Neural progenitor cell (in vitro differentiated cells): ENCODE data around the gene PGAM5. TPM values are rescaled to one million over a fixed set of nuclear protein-coding genes. Genes with fewer than 3 reads are reported as not detected.

ENCODE experiments used
- DNase-seq: peaks from one replicate; pipeline ENCODE4 v3.0.0-alpha.2; 2016; ENCODE audit warnings: low spot score
- H2AFZ ChIP-seq: fragments of 200-600 bp; sonication (generic); replicated peaks from 2 replicates; pipeline ENCODE4 v1.6.1; 2016; ENCODE audit warnings: antibody characterized with exemption
- H3F3A ChIP-seq: fragments of 200-600 bp; sonication (generic); 2 replicates; pipeline ENCODE4 v1.6.1; 2016; ENCODE audit warnings: antibody characterized with exemption, low read depth
- H3K27ac ChIP-seq: fragments of 200-600 bp; sonication (generic); 2 replicates; pipeline ENCODE4 v1.5.1; 2016; ENCODE audit warnings: mild to moderate bottlenecking
- H3K27me3 ChIP-seq: fragments of 200-600 bp; sonication (generic); 2 replicates; pipeline ENCODE4 v1.6.1; 2016; ENCODE audit warnings: mild to moderate bottlenecking, moderate library complexity
- H3K36me3 ChIP-seq: fragments of 200-600 bp; sonication (generic); 2 replicates; pipeline ENCODE4 v1.5.1; 2016
- H3K4me1 ChIP-seq: fragments of 200-600 bp; sonication (generic); 2 replicates; pipeline ENCODE4 v1.6.1; 2016; ENCODE audit warnings: mixed run types
- H3K4me2 ChIP-seq: fragments of 200-600 bp; sonication (generic); 2 replicates; pipeline ENCODE4 v1.6.1; 2016
- H3K4me3 ChIP-seq: fragments of 200-600 bp; sonication (generic); 2 replicates; pipeline ENCODE4 v1.5.1; 2016
- H3K79me2 ChIP-seq: fragments of 200-600 bp; sonication (generic); 2 replicates; pipeline ENCODE4 v1.6.1; 2016; ENCODE audit warnings: low read depth
- H3K9ac ChIP-seq: fragments of 200-600 bp; sonication (generic); 2 replicates; pipeline ENCODE4 v1.6.1; 2016
- H3K9me3 ChIP-seq: fragments of 200-600 bp; sonication (generic); 2 replicates; pipeline ENCODE4 v1.5.1; 2016; ENCODE audit warnings: low read depth
- H4K20me1 ChIP-seq: fragments of 200-600 bp; sonication (generic); 2 replicates; pipeline ENCODE4 v1.6.1; 2016; ENCODE audit warnings: low read depth
- H3K27ac Mint-ChIP-seq: 3 replicates; pipeline ENCODE4 v1.8.0; 2021; ENCODE audit warnings: mixed read lengths
- H3K27me3 Mint-ChIP-seq: 2 replicates; pipeline ENCODE4 v1.8.0; 2022; ENCODE audit warnings: low read depth, mild to moderate bottlenecking, inconsistent platforms, moderate library complexity, mixed read lengths; ENCODE audit not compliant: insufficient read depth
- H3K36me3 Mint-ChIP-seq: 3 replicates; pipeline ENCODE4 v1.8.0; 2021; ENCODE audit warnings: mixed read lengths
- H3K4me1 Mint-ChIP-seq: 3 replicates; pipeline ENCODE4 v1.8.0; 2021; ENCODE audit warnings: mixed read lengths
- H3K4me3 Mint-ChIP-seq: 3 replicates; pipeline ENCODE4 v1.8.0; 2021; ENCODE audit warnings: mild to moderate bottlenecking, moderate library complexity, mixed read lengths
- H3K9me3 Mint-ChIP-seq: 3 replicates; pipeline ENCODE4 v1.8.0; 2020; ENCODE audit warnings: mixed read lengths
- EZH2 ChIP-seq: fragments of 200-600 bp; sonication (generic); IDR thresholded peaks from 2 replicates; pipeline ENCODE4 v1.6.1; 2017; ENCODE audit warnings: antibody characterized with exemption, mild to moderate bottlenecking, moderate library complexity
- EZH2phosphoT487 ChIP-seq: fragments of 200-600 bp; sonication (generic); IDR thresholded peaks from 2 replicates; pipeline ENCODE4 v1.6.1; 2017; ENCODE audit warnings: antibody characterized with exemption
- total RNA-seq: library from RNA; depleted of rRNA; stranded (reverse); fragments of >200 nt; gene quantifications from 2 replicates; pipeline ENCODE4 v1.2.3, GENCODE V29; 2015; ENCODE audit warnings: low replicate concordance
- TF ChIP-seq, protein P1 (sequence below): fragments of 200-600 bp; sonication (generic); IDR thresholded peaks from 2 replicates; pipeline ENCODE4 v1.5.1; 2017; ENCODE audit warnings: antibody characterized with exemption, mild to moderate bottlenecking

PGAM5 gene
- total RNA-seq, 1 donor from 2014 or later: 41.3 TPM

- Mint-ChIP-seq H3K4me1 (no peaks in the 10 kb centered on the region), H3K36me3 (peaks cover 23% of the 10 kb centered on the region), H3K27me3 (peaks cover 7% of the 10 kb centered on the region), H3K9me3 (no peaks in the 10 kb centered on the region), H3K4me3 (no peak overlapping the region), H3K27ac (no peak overlapping the region)
- no peak overlapping the region for H3K27ac ChIP-seq
- no peak overlapping the region for H3K9ac ChIP-seq
- DNase-seq: no peak
- no peaks in the 10 kb centered on the region for H3K9me3 ChIP-seq
- no peaks in the 10 kb centered on the region for H3K36me3 ChIP-seq
- H3K4me3 ChIP-seq: no peak overlapping the region
- H3K4me2 ChIP-seq: no peak overlapping the region
- peaks cover 2% of the 10 kb centered on the region for H3K79me2 ChIP-seq
- peaks cover under 1% of the 10 kb centered on the region for H4K20me1 ChIP-seq
- no peaks in the 10 kb centered on the region for H3K27me3 ChIP-seq
- H2AFZ ChIP-seq: no peak overlapping the region
- no peaks in the 10 kb centered on the region for H3F3A ChIP-seq
- no peaks in the 10 kb centered on the region for H3K4me1 ChIP-seq
- TF ChIP-seq EZH2phosphoT487 (no peak), EZH2 (no peak)
- TF ChIP-seq, protein P1, sequence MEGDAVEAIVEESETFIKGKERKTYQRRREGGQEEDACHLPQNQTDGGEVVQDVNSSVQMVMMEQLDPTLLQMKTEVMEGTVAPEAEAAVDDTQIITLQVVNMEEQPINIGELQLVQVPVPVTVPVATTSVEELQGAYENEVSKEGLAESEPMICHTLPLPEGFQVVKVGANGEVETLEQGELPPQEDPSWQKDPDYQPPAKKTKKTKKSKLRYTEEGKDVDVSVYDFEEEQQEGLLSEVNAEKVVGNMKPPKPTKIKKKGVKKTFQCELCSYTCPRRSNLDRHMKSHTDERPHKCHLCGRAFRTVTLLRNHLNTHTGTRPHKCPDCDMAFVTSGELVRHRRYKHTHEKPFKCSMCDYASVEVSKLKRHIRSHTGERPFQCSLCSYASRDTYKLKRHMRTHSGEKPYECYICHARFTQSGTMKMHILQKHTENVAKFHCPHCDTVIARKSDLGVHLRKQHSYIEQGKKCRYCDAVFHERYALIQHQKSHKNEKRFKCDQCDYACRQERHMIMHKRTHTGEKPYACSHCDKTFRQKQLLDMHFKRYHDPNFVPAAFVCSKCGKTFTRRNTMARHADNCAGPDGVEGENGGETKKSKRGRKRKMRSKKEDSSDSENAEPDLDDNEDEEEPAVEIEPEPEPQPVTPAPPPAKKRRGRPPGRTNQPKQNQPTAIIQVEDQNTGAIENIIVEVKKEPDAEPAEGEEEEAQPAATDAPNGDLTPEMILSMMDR: no peak
Measured at GRCh38 chr12:132719141-132719953, 8.7 kb downstream of the PGAM5 start.

- no peaks in the 10 kb centered on the region for H3F3A ChIP-seq
- no peak overlapping the region for H3K4me2 ChIP-seq
- H3K27me3 ChIP-seq: no peaks in the 10 kb centered on the region
- H3K4me1 Mint-ChIP-seq: no peaks in the 10 kb centered on the region
- H3K4me3 ChIP-seq: no peak overlapping the region
- no peaks in the 10 kb centered on the region for H3K9me3 ChIP-seq
- H3K79me2 ChIP-seq: no peaks in the 10 kb centered on the region
- H3K9ac ChIP-seq: no peak overlapping the region
- H3K36me3 Mint-ChIP-seq: peaks cover 20% of the 10 kb centered on the region
- no peak overlapping the region for H3K4me3 Mint-ChIP-seq
- TF ChIP-seq EZH2 (no peak), EZH2phosphoT487 (no peak)
- TF ChIP-seq, protein P1: no peak
- H3K4me1 ChIP-seq: no peaks in the 10 kb centered on the region
- no peak overlapping the region for H3K27ac Mint-ChIP-seq
- H4K20me1 ChIP-seq: no peaks in the 10 kb centered on the region
- peaks cover 7% of the 10 kb centered on the region for H3K27me3 Mint-ChIP-seq
- H3K27ac ChIP-seq: no peak overlapping the region
- DNase-seq: no peak
- no peaks in the 10 kb centered on the region for H3K36me3 ChIP-seq
- H3K9me3 Mint-ChIP-seq: no peaks in the 10 kb centered on the region
- no peak overlapping the region for H2AFZ ChIP-seq
Measured at GRCh38 chr12:132719954-132720324, 9.3 kb downstream of the PGAM5 start.

DNA sequence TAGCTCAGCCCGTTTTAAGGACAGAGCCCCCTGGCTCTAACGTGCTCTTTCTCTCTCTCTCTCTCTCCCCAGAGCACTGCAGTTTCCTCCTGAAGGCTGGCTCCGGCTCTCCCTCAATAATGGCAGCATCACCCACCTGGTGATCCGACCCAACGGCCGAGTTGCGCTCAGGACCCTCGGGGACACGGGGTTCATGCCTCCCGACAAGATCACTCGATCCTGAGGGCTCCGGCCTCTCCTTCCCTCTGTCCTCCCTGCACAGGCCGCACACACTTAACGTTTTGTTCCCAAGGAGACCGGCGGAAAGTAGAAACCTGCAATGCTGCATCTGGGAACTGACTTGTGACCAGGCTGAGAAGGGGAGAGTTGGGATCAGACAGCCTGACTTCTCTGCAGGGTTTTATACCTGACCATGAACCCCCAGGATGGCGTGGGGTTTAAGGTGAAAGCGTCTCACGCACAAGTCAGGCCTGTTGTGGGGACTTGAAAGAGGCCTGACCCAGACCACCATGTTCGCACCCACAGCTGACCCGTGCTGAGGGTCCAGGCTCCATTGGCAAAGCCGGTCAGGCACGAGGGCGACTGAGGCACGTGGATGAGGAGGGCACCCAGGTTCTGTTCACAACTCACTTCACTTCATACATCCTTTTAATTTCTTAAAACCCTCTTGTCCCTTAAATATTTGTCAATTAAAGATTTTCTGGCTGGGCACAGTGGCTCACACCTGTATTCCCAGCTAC lies 10.1 kb downstream of the PGAM5 start:
- no peak overlapping the region for H3K9ac ChIP-seq
- no peak for TF ChIP-seq EZH2phosphoT487
- TF ChIP-seq, protein P1: no peak
- TF ChIP-seq EZH2: no peak
- peaks cover 7% of the 10 kb centered on the region for H3K27me3 Mint-ChIP-seq
- H3K4me2 ChIP-seq: no peak overlapping the region
- no peaks in the 10 kb centered on the region for H3K79me2 ChIP-seq
- H4K20me1 ChIP-seq: no peaks in the 10 kb centered on the region
- no peaks in the 10 kb centered on the region for H3K36me3 ChIP-seq
- no peaks in the 10 kb centered on the region for H3K4me1 Mint-ChIP-seq
- no peaks in the 10 kb centered on the region for H3K27me3 ChIP-seq
- H3K4me3 Mint-ChIP-seq: no peak overlapping the region
- no peaks in the 10 kb centered on the region for H3K9me3 Mint-ChIP-seq
- no peak overlapping the region for H2AFZ ChIP-seq
- no peaks in the 10 kb centered on the region for H3K9me3 ChIP-seq
- H3K27ac Mint-ChIP-seq: no peak overlapping the region
- DNase-seq: no peak
- no peak overlapping the region for H3K4me3 ChIP-seq
- H3K27ac ChIP-seq: no peak overlapping the region
- H3K4me1 ChIP-seq: no peaks in the 10 kb centered on the region
- peaks cover 28% of the 10 kb centered on the region for H3K36me3 Mint-ChIP-seq
- no peaks in the 10 kb centered on the region for H3F3A ChIP-seq
